Trophoblast cell (in vitro differentiated cells and primary cell): Measurements from ENCODE around the gene KIF13A.

ENCODE experiments used
- DNase-seq, 2 donors: peaks; one replicate each; pipeline ENCODE4 v3.0.0-alpha.2; 2016
- H2AFZ ChIP-seq: 2 replicates; pipeline ENCODE4 v1.6.1; 2013; ENCODE audit warnings: low read length, moderate library complexity, mild to moderate bottlenecking; ENCODE audit not compliant: insufficient read depth, poor library complexity
- H2AK5ac ChIP-seq: 2 replicates; pipeline ENCODE4 v1.6.1; 2013; ENCODE audit warnings: mild to moderate bottlenecking, low read length
- H2BK120ac ChIP-seq: 2 replicates; pipeline ENCODE4 v1.6.1; 2013; ENCODE audit warnings: low read length, mild to moderate bottlenecking, moderate library complexity; ENCODE audit not compliant: insufficient read depth, poor library complexity
- H2BK12ac ChIP-seq: 2 replicates; pipeline ENCODE4 v1.6.1; 2013; ENCODE audit warnings: mild to moderate bottlenecking, low read length, moderate library complexity
- H2BK5ac ChIP-seq: 2 replicates; pipeline ENCODE4 v1.6.1; 2013; ENCODE audit warnings: low read length, low read depth, moderate library complexity, mild to moderate bottlenecking; ENCODE audit not compliant: poor library complexity
- H3K14ac ChIP-seq: 2 replicates; pipeline ENCODE4 v1.6.1; 2013; ENCODE audit warnings: mild to moderate bottlenecking, low read length
- H3K18ac ChIP-seq: 2 replicates; pipeline ENCODE4 v1.6.1; 2013; ENCODE audit warnings: mild to moderate bottlenecking, low read length
- H3K23ac ChIP-seq: 2 replicates; pipeline ENCODE4 v1.6.1; 2013; ENCODE audit warnings: low read length
- H3K27ac ChIP-seq: 2 replicates; pipeline ENCODE4 v1.5.1; 2013; ENCODE audit warnings: low read depth, mild to moderate bottlenecking, inconsistent platforms, low read length, moderate library complexity
- H3K27me3 ChIP-seq: 2 replicates; pipeline ENCODE4 v1.6.1; 2013; ENCODE audit warnings: inconsistent platforms, mild to moderate bottlenecking, low read length, moderate library complexity; ENCODE audit not compliant: insufficient read depth
- H3K36me3 ChIP-seq, 2 experiments: 1 replicate in 1 of 2; 2 replicates in 1 of 2; pipeline ENCODE4 v1.6.1; 2013; ENCODE audit warnings: low read length in 2 of 2, mild to moderate bottlenecking in 2 of 2, moderate library complexity in 1 of 2; ENCODE audit not compliant: insufficient read depth in 2 of 2, control insufficient read depth in 1 of 2
- H3K4ac ChIP-seq: 2 replicates; pipeline ENCODE4 v1.6.1; 2013; ENCODE audit warnings: low read depth, mild to moderate bottlenecking, low read length, moderate library complexity
- H3K4me1 ChIP-seq, 2 experiments: 1 replicate in 1 of 2; 2 replicates in 1 of 2; pipeline ENCODE4 v1.6.1; 2013; ENCODE audit warnings: low read length in 2 of 2, mild to moderate bottlenecking in 2 of 2, moderate library complexity in 1 of 2; ENCODE audit not compliant: insufficient read depth in 2 of 2, control insufficient read depth in 1 of 2
- H3K4me2 ChIP-seq: 2 replicates; pipeline ENCODE4 v1.6.1; 2013; ENCODE audit warnings: inconsistent platforms, mild to moderate bottlenecking, low read length, moderate library complexity
- H3K4me3 ChIP-seq: 2 replicates; pipeline ENCODE4 v1.5.1; 2013; ENCODE audit warnings: mild to moderate bottlenecking, low read depth, low read length, inconsistent platforms
- H3K79me1 ChIP-seq: one replicate; pipeline ENCODE4 v1.6.1; 2013; ENCODE audit warnings: low read length
- H3K79me2 ChIP-seq: 2 replicates; pipeline ENCODE4 v1.6.1; 2013; ENCODE audit warnings: low read length, mild to moderate bottlenecking; ENCODE audit not compliant: control insufficient read depth, insufficient read depth, poor library complexity
- H3K9ac ChIP-seq: 2 replicates; pipeline ENCODE4 v1.6.1; 2013; ENCODE audit warnings: mild to moderate bottlenecking, low read length
- H3K9me3 ChIP-seq: 2 replicates; pipeline ENCODE4 v1.6.1; 2013; ENCODE audit warnings: low read depth, mild to moderate bottlenecking, control low read depth, inconsistent platforms, low read length; ENCODE audit not compliant: insufficient read depth
- H4K12ac ChIP-seq: 2 replicates; pipeline ENCODE4 v1.6.1; 2013; ENCODE audit warnings: low read depth, mild to moderate bottlenecking, low read length, moderate library complexity
- H4K8ac ChIP-seq: 2 replicates; pipeline ENCODE4 v1.6.1; 2013; ENCODE audit warnings: low read depth, mild to moderate bottlenecking, low read length, moderate library complexity
- H4K91ac ChIP-seq: one replicate; pipeline ENCODE4 v1.6.1; 2013; ENCODE audit warnings: low read depth, mild to moderate bottlenecking, low read length, moderate library complexity
- WGBS: extraction: QIAGEN DNeasy Blood & Tissue Kit; methylation state at CpG from one replicate; pipeline ENCODE4 v1.1.7; 2013; ENCODE audit warnings: missing lambda C conversion rate; ENCODE audit not compliant: insufficient read length, insufficient coverage; ENCODE audit errors: extremely low coverage; 5-methylcytosine and 5-hydroxymethylcytosine counted together

KIF13A gene

DNA sequence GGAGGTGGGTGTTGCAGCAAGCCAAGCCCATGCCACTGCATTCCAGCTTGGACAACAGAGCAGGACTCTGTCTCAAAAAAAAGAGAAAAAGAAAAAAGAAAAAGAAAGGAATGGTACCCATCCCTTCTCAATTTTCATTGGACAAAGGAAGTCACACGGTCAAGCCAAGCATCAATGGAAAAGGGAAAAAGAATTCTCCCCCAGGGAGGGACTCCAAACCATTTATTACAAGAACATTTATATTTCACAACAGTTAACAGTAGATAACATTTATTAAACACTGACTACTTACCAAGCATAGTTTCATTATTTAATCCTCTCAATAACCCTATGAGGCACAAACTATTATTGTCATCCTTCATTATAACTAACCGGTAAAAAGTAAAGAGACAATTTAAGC lies 6.6 kb upstream of the KIF13A start:
- H3K27ac ChIP-seq, result no peak overlapping the region
- H3K14ac ChIP-seq, result no peak overlapping the region
- H3K23ac ChIP-seq, result no peak overlapping the region
- no peak overlapping the region for H3K9ac ChIP-seq
- no peak for DNase-seq
- no peak overlapping the region for H3K4me2 ChIP-seq
- no peak overlapping the region for H3K4me3 ChIP-seq
- no peak overlapping the region for H3K4ac ChIP-seq
- no CpG with 5 or more reads among the region's 2 CpGs for WGBS
- no peak overlapping the region for H2AFZ ChIP-seq
- H2BK120ac ChIP-seq, result no peak overlapping the region
- peaks cover 2 to 6% of the 10 kb centered on the region in 2 experiments for H3K4me1 ChIP-seq
- H2BK12ac ChIP-seq, result no peak overlapping the region
- H3K79me1 ChIP-seq, result no peaks in the 10 kb centered on the region
- no peaks in the 10 kb centered on the region for H3K9me3 ChIP-seq
- H3K79me2 ChIP-seq, result no peaks in the 10 kb centered on the region
- no peak overlapping the region for H2AK5ac ChIP-seq
- H4K8ac ChIP-seq, result no peak overlapping the region
- H2BK5ac ChIP-seq, result no peak overlapping the region
- peak overlapping the region; percentile 62 for H4K91ac ChIP-seq
- no peaks in the 10 kb centered on the region for H3K27me3 ChIP-seq
- H3K36me3 ChIP-seq, result no peaks in the 10 kb centered on the region
- no peak overlapping the region for H4K12ac ChIP-seq
- H3K18ac ChIP-seq, result no peak overlapping the region

DNA sequence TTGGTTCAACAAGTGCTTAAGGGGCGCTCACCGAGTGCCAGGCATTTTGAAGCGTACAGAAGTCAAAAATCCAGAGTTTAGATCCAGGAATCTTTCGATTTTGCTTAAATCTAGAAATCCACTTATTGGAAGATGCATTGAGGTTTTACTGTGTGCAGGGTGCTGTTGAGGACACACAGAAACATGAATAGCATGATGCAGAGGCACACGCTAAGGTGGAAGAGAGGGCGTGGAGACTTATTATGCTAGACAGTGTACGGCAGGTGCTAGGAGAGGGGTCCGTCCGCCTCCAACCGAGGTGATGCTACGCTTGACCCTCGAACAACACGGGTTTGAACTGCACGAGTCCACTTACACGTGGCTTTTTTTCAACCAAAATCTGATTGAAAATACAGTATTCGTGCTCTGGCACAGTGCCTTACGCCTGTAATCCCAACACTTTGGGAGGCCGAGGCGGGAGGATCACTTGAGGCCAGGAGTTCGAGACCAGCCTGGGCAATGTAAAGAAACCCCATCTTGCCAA lies 1.0 kb upstream of the KIF13A start:
- peak overlapping the region; percentile 97 for H4K8ac ChIP-seq
- peak overlapping the region; percentile 89 for H2BK5ac ChIP-seq
- H3K9ac ChIP-seq, result no peak overlapping the region
- DNase-seq, result no peak
- peak overlapping the region; percentile 66 for H3K4ac ChIP-seq
- H2BK12ac ChIP-seq, result no peak overlapping the region
- H3K27me3 ChIP-seq, result no peaks in the 10 kb centered on the region
- WGBS, result no CpG with 5 or more reads among the region's 20 CpGs
- peaks cover 10% of the 10 kb centered on the region for H3K79me2 ChIP-seq
- peak overlapping the region; percentile 98 for H4K91ac ChIP-seq
- peaks cover 4% of the 10 kb centered on the region in 2 experiments for H3K36me3 ChIP-seq
- H4K12ac ChIP-seq, result peak overlapping the region; percentile 64
- H3K4me1 ChIP-seq, result peaks cover 4 to 5% of the 10 kb centered on the region in 2 experiments
- H3K23ac ChIP-seq, result no peak overlapping the region
- H3K14ac ChIP-seq, result peak overlapping the region; percentile 96
- peak overlapping the region; percentile 82 for H3K4me3 ChIP-seq
- peaks cover 13% of the 10 kb centered on the region for H3K79me1 ChIP-seq
- H3K9me3 ChIP-seq, result no peaks in the 10 kb centered on the region
- peak overlapping the region; percentile 96 for H2AFZ ChIP-seq
- H2AK5ac ChIP-seq, result peak overlapping the region; percentile 72
- H3K18ac ChIP-seq, result peak overlapping the region; percentile 99
- peak overlapping the region; percentile 96 for H2BK120ac ChIP-seq
- H3K4me2 ChIP-seq, result peak overlapping the region; percentile 75
- no peak overlapping the region for H3K27ac ChIP-seq

DNA sequence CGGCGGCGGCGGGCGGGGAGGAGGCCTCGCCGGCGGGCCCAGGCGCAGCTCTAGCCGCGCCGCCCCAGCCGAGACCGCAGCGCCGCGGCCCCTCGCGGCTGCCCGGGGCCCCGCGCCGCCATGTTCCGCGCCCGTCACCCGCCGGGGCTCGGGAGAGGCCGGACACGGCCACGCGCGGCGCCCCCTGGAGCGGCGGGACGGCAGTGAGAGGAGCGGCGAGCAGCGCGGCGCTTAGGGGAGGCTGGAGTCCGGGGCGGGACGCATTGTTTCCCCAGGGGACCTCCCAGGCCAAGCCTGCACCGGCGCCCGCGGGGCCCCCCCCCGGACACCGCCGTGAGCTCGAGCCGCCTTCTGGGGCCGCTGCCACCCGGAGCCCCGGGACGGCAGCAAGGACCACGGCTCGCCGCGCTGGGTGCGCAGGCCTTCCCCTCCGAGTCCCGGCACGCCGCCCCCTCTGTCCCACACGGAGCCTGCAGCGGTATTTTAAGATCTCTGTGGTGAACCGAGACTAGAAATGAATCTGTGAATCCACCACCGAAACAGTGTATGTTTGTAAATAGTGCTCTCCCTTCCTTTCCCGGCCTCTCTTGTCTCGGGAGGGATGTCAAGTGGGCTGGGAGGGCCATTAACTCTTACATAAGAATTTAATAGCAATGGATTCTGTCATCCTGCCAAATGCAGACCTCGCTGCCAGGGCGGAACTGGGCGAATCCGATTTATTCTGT lies 424 bp upstream of the KIF13A start:
- Histone ChIP-seq H3K36me3 (peaks cover 4% of the 10 kb centered on the region in 2 experiments), H3K4me3 (peak overlapping the region; percentile 82), H3K23ac (no peak overlapping the region), H3K27ac (peak overlapping the region; percentile 95), H2AK5ac (peak overlapping the region; percentile 1), H3K4me2 (peak overlapping the region; percentile 75), H4K8ac (peak overlapping the region; percentile 97), H3K9me3 (no peaks in the 10 kb centered on the region), H3K18ac (peak overlapping the region; percentile 99), H4K91ac (peak overlapping the region; percentile 98), H2BK5ac (peak overlapping the region; percentile 89), H3K4me1 (peaks cover 4 to 5% of the 10 kb centered on the region in 2 experiments), H2BK120ac (peak overlapping the region; percentile 96), H4K12ac (peak overlapping the region; percentile 97), H3K79me1 (peaks cover 13% of the 10 kb centered on the region), H2AFZ (peak overlapping the region; percentile 96), H3K9ac (peak overlapping the region; percentile 86), H3K27me3 (no peaks in the 10 kb centered on the region), H2BK12ac (peak overlapping the region; percentile 11), H3K79me2 (peaks cover 10% of the 10 kb centered on the region), H3K14ac (peak overlapping the region; percentile 96), H3K4ac (peak overlapping the region; percentile 98)
- peak; percentile 18 to 56 for DNase-seq
- WGBS, result no CpG with 5 or more reads among the region's 78 CpGs

DNA sequence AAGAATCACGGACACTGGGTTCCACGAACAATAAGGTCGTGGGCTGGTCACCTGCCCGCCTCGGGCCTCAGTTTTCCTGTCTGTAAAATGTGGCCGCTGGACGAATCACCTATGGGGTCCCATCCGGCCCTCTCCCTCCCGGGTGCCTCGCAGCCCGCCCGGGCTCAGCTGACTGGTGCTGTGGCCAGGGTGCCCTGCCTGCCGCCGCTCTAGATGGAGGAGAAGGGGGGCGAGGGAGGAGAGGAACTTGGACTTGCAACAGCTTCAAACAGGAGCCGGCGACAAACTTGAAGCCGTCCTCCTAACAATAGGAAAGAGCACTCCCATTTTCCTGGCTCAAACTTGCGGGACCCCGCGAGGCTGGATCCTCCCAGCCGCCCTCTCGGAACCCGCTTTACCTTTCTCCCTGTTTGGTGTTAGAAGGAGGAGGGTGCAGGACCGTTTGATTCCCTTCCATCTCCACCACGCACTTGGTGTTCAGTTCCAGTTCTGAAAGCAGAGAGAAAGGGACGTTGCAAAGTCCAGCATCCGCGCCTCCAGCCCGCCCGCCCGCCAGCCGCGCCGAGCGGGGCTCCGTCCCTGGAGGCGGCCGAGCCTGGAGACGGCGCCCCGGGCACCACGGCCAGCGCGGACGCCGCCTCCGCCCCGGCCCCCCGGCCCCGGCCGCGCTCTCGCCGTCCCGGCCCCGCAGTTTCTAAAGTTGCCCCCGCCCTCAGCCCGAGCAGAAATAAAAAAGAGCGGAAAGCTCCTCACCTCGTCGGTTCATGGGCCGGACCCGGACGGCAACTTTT lies 584 bp downstream of the KIF13A start:
- Histone ChIP-seq H4K12ac (peak overlapping the region; percentile 23), H3K9ac (peak overlapping the region; percentile 90), H3K9me3 (no peaks in the 10 kb centered on the region), H3K23ac (no peak overlapping the region), H4K91ac (peak overlapping the region; percentile 71), H2BK12ac (peak overlapping the region; percentile 47), H3K27ac (peak overlapping the region; percentile 86), H3K4me1 (peaks cover 4 to 5% of the 10 kb centered on the region in 2 experiments), H3K4me2 (peak overlapping the region; percentile 55), H2AK5ac (peak overlapping the region; percentile 50), H3K4ac (peak overlapping the region; percentile 68), H3K79me2 (peaks cover 10% of the 10 kb centered on the region), H4K8ac (peak overlapping the region; percentile 77), H3K14ac (peak overlapping the region; percentile 77), H2BK5ac (peak overlapping the region; percentile 82), H3K27me3 (no peaks in the 10 kb centered on the region), H2BK120ac (peak overlapping the region; percentile 10), H3K18ac (peak overlapping the region; percentile 80), H2AFZ (peak overlapping the region; percentile 51), H3K4me3 (peak overlapping the region; percentile 75), H3K36me3 (peaks cover 4 to 8% of the 10 kb centered on the region in 2 experiments), H3K79me1 (peaks cover 13% of the 10 kb centered on the region)
- DNase-seq, result peak; percentile 9 to 64
- WGBS, result no CpG with 5 or more reads among the region's 65 CpGs
